Neural progenitor cell (in vitro differentiated cells): ENCODE measurements around the gene KCNAB1. TPM values are rescaled to one million over a fixed set of nuclear protein-coding genes. Genes with fewer than 3 reads are reported as not detected.

Experiments
- DNase-seq: peaks from one replicate; pipeline ENCODE4 v3.0.0-alpha.2; 2016; ENCODE audit warnings: low spot score
- H2AFZ ChIP-seq: fragments of 200-600 bp; sonication (generic); replicated peaks from 2 replicates; pipeline ENCODE4 v1.6.1; 2016; ENCODE audit warnings: antibody characterized with exemption
- H3F3A ChIP-seq: fragments of 200-600 bp; sonication (generic); 2 replicates; pipeline ENCODE4 v1.6.1; 2016; ENCODE audit warnings: antibody characterized with exemption, low read depth
- H3K27ac ChIP-seq: fragments of 200-600 bp; sonication (generic); 2 replicates; pipeline ENCODE4 v1.5.1; 2016; ENCODE audit warnings: mild to moderate bottlenecking
- H3K27me3 ChIP-seq: fragments of 200-600 bp; sonication (generic); 2 replicates; pipeline ENCODE4 v1.6.1; 2016; ENCODE audit warnings: mild to moderate bottlenecking, moderate library complexity
- H3K36me3 ChIP-seq: fragments of 200-600 bp; sonication (generic); 2 replicates; pipeline ENCODE4 v1.5.1; 2016
- H3K4me1 ChIP-seq: fragments of 200-600 bp; sonication (generic); 2 replicates; pipeline ENCODE4 v1.6.1; 2016; ENCODE audit warnings: mixed run types
- H3K4me2 ChIP-seq: fragments of 200-600 bp; sonication (generic); 2 replicates; pipeline ENCODE4 v1.6.1; 2016
- H3K4me3 ChIP-seq: fragments of 200-600 bp; sonication (generic); 2 replicates; pipeline ENCODE4 v1.5.1; 2016
- H3K79me2 ChIP-seq: fragments of 200-600 bp; sonication (generic); 2 replicates; pipeline ENCODE4 v1.6.1; 2016; ENCODE audit warnings: low read depth
- H3K9ac ChIP-seq: fragments of 200-600 bp; sonication (generic); 2 replicates; pipeline ENCODE4 v1.6.1; 2016
- H3K9me3 ChIP-seq: fragments of 200-600 bp; sonication (generic); 2 replicates; pipeline ENCODE4 v1.5.1; 2016; ENCODE audit warnings: low read depth
- H4K20me1 ChIP-seq: fragments of 200-600 bp; sonication (generic); 2 replicates; pipeline ENCODE4 v1.6.1; 2016; ENCODE audit warnings: low read depth
- H3K27ac Mint-ChIP-seq: 3 replicates; pipeline ENCODE4 v1.8.0; 2021; ENCODE audit warnings: mixed read lengths
- H3K27me3 Mint-ChIP-seq: 2 replicates; pipeline ENCODE4 v1.8.0; 2022; ENCODE audit warnings: low read depth, mild to moderate bottlenecking, inconsistent platforms, moderate library complexity, mixed read lengths; ENCODE audit not compliant: insufficient read depth
- H3K36me3 Mint-ChIP-seq: 3 replicates; pipeline ENCODE4 v1.8.0; 2021; ENCODE audit warnings: mixed read lengths
- H3K4me1 Mint-ChIP-seq: 3 replicates; pipeline ENCODE4 v1.8.0; 2021; ENCODE audit warnings: mixed read lengths
- H3K4me3 Mint-ChIP-seq: 3 replicates; pipeline ENCODE4 v1.8.0; 2021; ENCODE audit warnings: mild to moderate bottlenecking, moderate library complexity, mixed read lengths
- H3K9me3 Mint-ChIP-seq: 3 replicates; pipeline ENCODE4 v1.8.0; 2020; ENCODE audit warnings: mixed read lengths
- CTCF ChIP-seq: fragments of 200-600 bp; sonication (generic); IDR thresholded peaks from 2 replicates; pipeline ENCODE4 v1.5.1; 2017; ENCODE audit warnings: antibody characterized with exemption, mild to moderate bottlenecking
- EZH2 ChIP-seq: fragments of 200-600 bp; sonication (generic); IDR thresholded peaks from 2 replicates; pipeline ENCODE4 v1.6.1; 2017; ENCODE audit warnings: antibody characterized with exemption, mild to moderate bottlenecking, moderate library complexity
- EZH2phosphoT487 ChIP-seq: fragments of 200-600 bp; sonication (generic); IDR thresholded peaks from 2 replicates; pipeline ENCODE4 v1.6.1; 2017; ENCODE audit warnings: antibody characterized with exemption
- total RNA-seq: library from RNA; depleted of rRNA; stranded (reverse); fragments of >200 nt; gene quantifications from 2 replicates; pipeline ENCODE4 v1.2.3, GENCODE V29; 2015; ENCODE audit warnings: low replicate concordance

KCNAB1 gene
- total RNA-seq, 1 donor from 2014 or later = 0.24 TPM

DNA sequence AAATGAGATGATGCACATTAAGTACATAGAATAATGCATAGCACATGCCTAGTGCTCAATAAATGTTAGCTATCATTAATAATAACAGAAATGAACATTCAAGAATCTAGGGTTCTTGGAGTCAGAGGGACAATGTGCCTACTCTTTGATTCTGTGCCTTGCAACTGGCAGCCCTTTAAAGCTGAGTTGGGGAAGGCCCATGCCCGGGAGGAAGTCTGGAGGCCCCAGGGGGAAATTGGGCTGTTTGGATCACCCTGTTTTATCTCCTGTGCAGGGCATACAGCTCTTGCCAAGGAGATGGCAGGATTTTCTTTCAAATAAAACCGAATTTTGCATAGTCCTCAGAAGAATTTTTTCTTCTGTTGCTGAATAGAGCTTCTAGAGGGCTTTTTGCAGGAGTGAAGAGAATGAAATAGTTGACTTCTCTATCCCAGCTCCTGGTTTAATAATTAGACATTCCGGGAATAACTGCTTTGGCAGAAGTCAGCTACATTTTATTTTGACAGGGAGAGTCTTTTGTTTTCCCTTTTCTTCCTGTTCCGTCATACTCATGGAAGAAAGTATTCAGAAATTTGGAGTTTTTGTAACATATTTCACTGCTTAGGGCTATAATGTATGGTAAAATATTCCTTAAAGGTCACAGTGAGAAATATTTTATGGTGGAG is 18.0 kb upstream of the KCNAB1 start:
- Histone ChIP-seq H3K9ac (no peak overlapping the region), H3K36me3 (no peaks in the 10 kb centered on the region), H3K79me2 (no peaks in the 10 kb centered on the region), H3K4me1 (no peaks in the 10 kb centered on the region), H3K9me3 (no peaks in the 10 kb centered on the region), H3F3A (no peaks in the 10 kb centered on the region), H4K20me1 (no peaks in the 10 kb centered on the region), H3K27me3 (no peaks in the 10 kb centered on the region), H3K4me3 (no peak overlapping the region), H3K4me2 (no peak overlapping the region), H3K27ac (no peak overlapping the region), H2AFZ (no peak overlapping the region)
- H3K27me3 Mint-ChIP-seq = peaks cover 3% of the 10 kb centered on the region
- H3K27ac Mint-ChIP-seq = no peak overlapping the region
- H3K9me3 Mint-ChIP-seq = peaks cover 2% of the 10 kb centered on the region
- H3K4me3 Mint-ChIP-seq = no peak overlapping the region
- H3K36me3 Mint-ChIP-seq = no peaks in the 10 kb centered on the region
- no peak for DNase-seq
- peaks cover 4% of the 10 kb centered on the region for H3K4me1 Mint-ChIP-seq
- TF ChIP-seq CTCF (no peak), EZH2 (no peak), EZH2phosphoT487 (no peak)

DNA sequence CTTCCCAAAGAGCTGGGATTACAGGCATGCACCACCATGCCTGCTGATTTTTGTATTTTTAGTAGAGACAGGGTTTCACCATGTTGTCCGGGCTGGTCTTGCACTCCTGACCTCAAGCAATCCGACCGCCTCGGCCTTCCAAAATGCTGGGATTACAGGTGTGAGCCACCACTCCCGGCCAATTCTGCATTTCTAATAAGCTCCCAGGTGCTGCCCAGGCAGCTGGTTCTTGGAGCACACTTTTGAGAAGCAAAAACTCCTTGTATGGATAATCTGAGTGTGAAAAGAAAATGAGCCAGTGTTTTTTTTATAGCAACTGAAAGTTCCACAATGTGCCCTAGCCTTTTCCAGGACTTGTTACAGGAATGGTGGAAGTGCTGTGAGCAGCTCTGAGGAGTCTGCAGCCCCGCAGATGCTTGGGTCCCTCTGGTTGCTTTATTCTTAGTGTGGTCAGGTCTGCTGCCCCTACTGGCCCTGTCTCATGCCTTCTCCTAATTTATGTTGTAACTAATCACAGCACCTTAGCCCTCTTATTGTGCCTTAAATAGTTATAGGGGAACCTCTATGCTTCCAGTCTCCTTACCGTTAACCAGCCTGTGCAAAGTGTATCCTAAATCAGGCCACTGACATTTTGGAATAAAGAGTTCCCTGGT is 13.5 kb upstream of the KCNAB1 start:
- H3F3A ChIP-seq = no peaks in the 10 kb centered on the region
- H2AFZ ChIP-seq = peak overlapping the region; percentile 46
- Mint-ChIP-seq H3K4me1 (peaks cover 7% of the 10 kb centered on the region), H3K36me3 (no peaks in the 10 kb centered on the region), H3K4me3 (no peak overlapping the region), H3K27me3 (peaks cover 3% of the 10 kb centered on the region), H3K9me3 (no peaks in the 10 kb centered on the region), H3K27ac (no peak overlapping the region)
- peak; percentile 40 for DNase-seq
- TF ChIP-seq EZH2phosphoT487 (no peak), CTCF (peak; percentile 49), EZH2 (no peak)
- no peaks in the 10 kb centered on the region for H3K9me3 ChIP-seq
- H3K4me1 ChIP-seq = no peaks in the 10 kb centered on the region
- no peak overlapping the region for H3K27ac ChIP-seq
- no peak overlapping the region for H3K4me3 ChIP-seq
- no peak overlapping the region for H3K4me2 ChIP-seq
- H4K20me1 ChIP-seq = no peaks in the 10 kb centered on the region
- H3K27me3 ChIP-seq = no peaks in the 10 kb centered on the region
- no peak overlapping the region for H3K9ac ChIP-seq
- H3K36me3 ChIP-seq = no peaks in the 10 kb centered on the region
- H3K79me2 ChIP-seq = no peaks in the 10 kb centered on the region

DNA sequence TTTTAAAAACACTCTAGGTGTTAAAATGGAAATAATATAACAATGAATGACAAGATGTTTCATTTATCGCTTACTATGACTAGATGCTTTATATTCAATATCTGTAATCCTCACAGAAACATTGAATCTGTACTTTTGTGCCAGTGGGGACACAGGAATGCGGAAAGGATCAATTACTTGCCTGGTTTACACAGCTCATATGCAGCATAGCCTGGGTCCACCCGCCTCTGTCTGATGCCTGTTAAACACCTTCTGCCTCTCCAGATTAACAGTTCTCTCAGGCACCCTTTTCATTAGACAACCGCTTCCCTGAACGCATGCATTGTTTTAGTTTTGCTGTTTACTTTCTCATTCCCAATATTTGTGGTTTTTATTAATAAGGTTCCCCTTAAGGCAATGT is 12.9 kb upstream of the KCNAB1 start:
- DNase-seq = no peak
- H3K9me3 Mint-ChIP-seq = no peaks in the 10 kb centered on the region
- no peak for TF ChIP-seq EZH2phosphoT487
- TF ChIP-seq CTCF = no peak
- TF ChIP-seq EZH2 = no peak
- Histone ChIP-seq H3K4me1 (no peaks in the 10 kb centered on the region), H3K9me3 (no peaks in the 10 kb centered on the region), H3K4me3 (no peak overlapping the region), H3K27me3 (no peaks in the 10 kb centered on the region), H3K4me2 (no peak overlapping the region), H2AFZ (no peak overlapping the region), H3K9ac (no peak overlapping the region), H3K36me3 (no peaks in the 10 kb centered on the region), H3F3A (no peaks in the 10 kb centered on the region), H4K20me1 (no peaks in the 10 kb centered on the region), H3K79me2 (no peaks in the 10 kb centered on the region), H3K27ac (no peak overlapping the region)
- no peaks in the 10 kb centered on the region for H3K36me3 Mint-ChIP-seq
- H3K4me1 Mint-ChIP-seq = peaks cover 7% of the 10 kb centered on the region
- H3K27ac Mint-ChIP-seq = no peak overlapping the region
- H3K4me3 Mint-ChIP-seq = no peak overlapping the region
- H3K27me3 Mint-ChIP-seq = peaks cover 3% of the 10 kb centered on the region
